Erythroblast (primary cell): ENCODE measurements around the gene FTSJ1.
A peak's percentile ranks its signal among the peaks of the same experiment; 100 is the strongest.

ENCODE experiments used
- DNase-seq, 2 experiments: peaks; one replicate each; lab custom pipeline; 2025; lab: John Stamatoyannopoulos, UW
- GATA1 ChIP-seq: IDR thresholded peaks from 2 replicates; pipeline ENCODE4 v1.6.1; 2011; ENCODE audit warnings: low read depth, mild to moderate bottlenecking, control low read depth, low read length, moderate library complexity
- POLR2A ChIP-seq: IDR thresholded peaks from 2 replicates; pipeline ENCODE4 v1.6.1; 2011; ENCODE audit warnings: mild to moderate bottlenecking, low read length

FTSJ1 gene

DNA sequence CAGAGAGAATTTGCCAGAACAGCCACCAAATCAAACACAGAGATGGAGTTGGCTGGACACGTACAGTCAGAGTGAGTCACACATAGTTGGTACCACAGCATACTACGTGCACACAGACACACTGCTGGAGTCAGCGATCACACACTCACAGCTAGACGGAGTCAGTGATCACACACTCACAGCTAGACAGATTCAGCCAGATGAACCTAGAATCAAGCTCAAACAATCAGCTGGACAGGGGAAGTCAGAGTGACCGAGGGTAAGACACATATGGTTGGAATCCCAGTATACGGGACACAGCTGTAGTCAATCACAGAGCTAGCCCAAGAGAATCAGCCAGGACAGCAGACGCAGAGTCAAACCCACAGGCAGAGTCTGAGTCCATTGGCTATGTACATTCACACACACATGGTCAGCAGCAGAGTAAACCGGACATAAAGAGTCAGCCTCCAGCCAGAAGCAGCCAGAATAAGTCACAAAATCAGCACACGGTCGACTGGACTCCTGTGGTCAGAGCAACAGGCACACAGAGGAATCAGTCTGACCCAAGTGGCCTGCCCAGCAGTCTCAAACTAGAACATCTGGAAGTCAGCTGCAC, 10.6 kb upstream of the FTSJ1 start:
- no peak for DNase-seq
- no peak for TF ChIP-seq GATA1
- no peak for TF ChIP-seq POLR2A

DNA sequence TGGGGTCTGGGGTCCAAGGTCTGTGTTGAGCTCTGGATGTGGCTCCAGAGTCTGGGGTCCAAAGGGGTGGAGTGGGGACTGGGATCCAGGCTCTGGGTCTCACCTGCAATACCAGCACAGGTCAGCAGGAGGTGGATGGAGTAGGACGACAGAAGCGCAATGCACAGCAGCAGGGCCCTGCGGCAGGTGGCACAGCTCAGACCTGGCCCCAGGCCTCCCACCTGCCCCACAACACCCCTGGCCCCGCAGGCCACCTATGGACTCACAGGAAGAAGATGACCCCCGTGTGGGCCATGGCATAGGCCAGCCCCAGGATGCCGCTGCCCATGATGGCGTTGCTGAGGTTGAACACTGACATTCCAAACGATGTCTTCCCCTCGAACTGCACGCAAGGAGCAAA, 9.3 kb upstream of the FTSJ1 start:
- TF ChIP-seq POLR2A (no peak), GATA1 (no peak)
- DNase-seq, result peak; percentile 18 to 43

DNA sequence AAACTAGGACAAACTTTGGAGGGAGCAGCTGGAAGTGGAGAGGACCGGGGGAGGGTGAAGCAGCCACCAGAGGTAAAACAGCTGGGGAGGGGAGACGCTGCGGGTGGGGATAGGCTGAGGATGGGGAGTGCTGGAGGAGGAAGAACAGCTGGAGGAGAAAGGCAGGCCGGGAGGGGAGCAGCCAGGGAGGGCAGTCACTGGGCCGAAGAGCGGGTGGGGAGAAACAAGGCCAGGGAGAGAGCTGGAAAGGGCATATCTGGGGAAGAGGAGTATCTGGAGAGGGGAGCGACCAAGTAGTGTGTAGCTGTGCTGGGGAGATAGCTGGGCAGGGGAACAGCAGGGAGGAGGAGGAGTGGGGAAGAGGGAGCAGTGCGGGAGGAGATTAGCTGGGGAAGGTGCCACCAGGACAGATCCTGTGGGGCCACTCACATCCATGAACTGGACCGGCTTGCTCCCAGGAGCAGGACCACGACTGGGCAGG, 8.7 kb upstream of the FTSJ1 start:
- peak; percentile 56 to 64 for DNase-seq
- TF ChIP-seq GATA1 (no peak), POLR2A (peak; percentile 31)

DNA sequence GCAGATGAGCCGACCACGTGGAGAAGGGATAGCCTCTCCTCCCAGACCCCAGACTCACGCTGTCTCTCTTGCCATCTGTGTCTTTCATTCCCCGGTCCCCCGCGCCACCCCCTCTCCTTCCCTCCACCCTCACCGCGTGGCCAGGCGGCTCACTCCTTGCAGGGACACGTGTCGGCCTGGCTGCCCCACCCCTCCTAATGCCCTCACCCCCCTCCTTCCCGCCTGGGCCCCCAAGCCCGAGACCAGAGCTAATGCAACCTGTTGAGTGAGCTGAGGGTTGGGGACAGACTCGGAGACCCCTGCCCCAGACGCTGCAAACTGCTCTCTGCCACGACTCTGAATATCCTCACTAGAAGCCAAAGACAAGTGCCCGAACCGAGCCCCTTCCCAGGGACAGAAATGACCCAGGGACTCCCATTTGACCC, 7.7 kb upstream of the FTSJ1 start:
- peak; percentile 73 to 75 for DNase-seq
- TF ChIP-seq GATA1 (no peak), POLR2A (no peak)

DNA sequence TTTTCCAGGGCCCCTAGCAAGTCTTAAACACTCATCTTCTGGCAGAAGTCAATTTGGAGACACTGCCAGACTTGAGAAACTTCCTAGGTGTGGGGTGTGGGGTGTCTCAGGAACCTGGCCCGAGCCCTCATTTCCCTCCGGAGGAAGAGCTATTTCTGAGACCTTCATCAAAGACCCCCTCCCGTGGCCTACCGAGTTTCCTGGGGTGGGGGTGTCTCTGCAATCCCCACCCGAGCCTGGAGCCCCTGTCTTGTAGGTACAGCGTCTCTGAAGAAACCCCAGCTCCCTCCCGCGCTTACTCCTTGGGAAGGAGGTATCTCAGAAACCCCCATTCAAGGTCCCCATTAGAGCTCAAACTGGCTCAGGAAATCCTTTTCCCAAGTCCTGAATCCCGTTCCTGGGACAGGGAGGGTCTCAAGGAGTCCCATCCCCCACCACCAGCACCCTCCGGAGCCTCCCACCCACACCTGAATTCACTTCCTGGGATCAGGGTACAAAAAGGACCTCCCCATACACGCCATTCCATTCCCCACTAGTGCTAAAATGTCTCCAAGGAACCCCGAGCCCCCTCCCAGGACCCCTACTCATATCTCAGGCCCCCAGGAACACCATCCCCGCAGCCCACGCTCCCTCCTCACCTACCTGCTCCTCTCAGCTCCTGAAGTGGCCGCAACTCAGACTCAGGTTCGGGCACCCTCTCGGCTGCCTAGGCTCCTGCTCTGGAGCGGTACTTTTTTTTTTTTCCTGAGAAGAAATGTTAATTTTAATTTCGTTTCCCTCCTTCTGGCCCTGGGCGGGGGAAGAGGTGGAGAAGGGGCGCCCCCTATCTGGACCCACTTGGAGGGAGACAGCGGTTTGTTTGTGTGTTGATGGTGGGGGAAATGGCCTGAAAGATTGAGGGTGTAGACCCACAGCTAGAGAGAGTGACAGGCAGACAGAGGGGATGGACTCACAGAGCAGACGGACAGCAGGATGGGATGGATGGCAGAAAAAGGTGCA, 7.0 kb upstream of the FTSJ1 start:
- TF ChIP-seq POLR2A, result no peak
- no peak for TF ChIP-seq GATA1
- peak; percentile 70 to 74 for DNase-seq

DNA sequence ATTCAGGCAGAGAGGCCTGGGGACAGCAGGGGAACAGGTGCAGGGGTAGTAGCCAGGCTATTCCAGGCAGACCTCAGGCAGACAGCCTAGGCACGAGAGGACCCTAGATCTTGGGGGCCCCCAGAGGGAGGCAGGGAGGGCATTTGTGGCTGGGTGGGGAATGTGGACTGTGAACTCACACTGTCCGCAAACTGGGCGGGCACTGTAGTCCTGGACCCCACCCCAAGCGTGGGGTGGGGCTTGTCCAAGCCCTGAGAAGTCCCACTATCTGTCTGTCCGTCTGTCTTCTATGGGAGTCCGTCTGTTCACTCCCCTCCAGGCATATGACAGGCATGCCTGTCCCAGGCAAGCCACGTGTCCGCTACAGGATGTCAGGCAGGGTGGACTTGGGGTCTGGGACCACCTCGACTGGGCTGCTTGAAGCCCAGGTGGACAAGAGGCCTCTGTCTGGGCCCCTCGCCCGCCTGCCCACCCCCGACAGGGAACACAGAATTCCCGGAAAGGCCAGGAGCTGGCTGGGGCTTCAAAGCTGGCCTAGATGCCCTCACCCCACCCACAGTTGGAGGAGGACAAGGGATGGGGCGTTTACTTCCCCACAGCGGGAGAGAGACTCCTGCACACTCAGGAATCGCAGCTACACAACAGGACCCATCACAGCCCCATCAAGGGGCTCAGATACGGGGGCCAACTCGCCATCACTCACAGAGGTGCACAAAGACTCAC, 5.7 kb upstream of the FTSJ1 start, which contains the start of gene SLC38A5:
TSS of gene SLC38A5 (minus strand) at position 151 of the 723 bp plus-strand sequence. CDS start 2,336 bp downstream, outside the sequence.
- TF ChIP-seq GATA1, result no peak
- TF ChIP-seq POLR2A, result peak; percentile 48
- DNase-seq, result peak; percentile 84 to 92

DNA sequence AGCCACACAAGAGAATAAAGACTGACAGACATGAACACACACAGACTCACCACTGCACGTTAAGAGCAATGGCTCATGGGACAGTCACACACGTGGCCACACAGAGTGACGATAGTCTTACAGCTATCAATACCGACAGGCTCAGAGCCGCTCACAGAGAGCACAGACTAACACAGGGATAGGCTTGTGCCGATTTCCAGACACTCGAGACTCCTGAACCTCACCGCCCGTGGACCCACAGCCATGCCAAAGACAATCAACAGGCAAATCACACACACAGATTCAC, 5.2 kb upstream of the FTSJ1 start:
- TF ChIP-seq GATA1 (no peak), POLR2A (no peak)
- DNase-seq, result peak; percentile 13 to 22

DNA sequence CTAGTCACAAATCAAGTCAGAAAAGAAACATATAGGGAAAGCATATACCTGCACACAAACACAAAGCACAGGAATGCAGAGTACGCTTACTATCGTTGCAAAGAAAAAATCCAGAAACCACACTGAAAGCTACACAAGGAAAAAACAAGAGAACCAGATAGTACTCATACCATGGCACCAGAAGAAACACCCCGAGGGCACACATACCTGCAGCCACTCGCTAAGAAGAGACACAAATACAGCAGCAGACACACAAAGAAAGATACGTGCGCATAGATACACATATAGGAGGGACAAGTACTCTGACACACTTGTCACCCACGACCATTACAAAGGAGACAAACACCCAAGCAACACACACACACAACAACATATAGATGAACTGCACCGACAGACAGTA, 4.5 kb upstream of the FTSJ1 start:
- DNase-seq, result no peak
- TF ChIP-seq GATA1 (no peak), POLR2A (no peak)

DNA sequence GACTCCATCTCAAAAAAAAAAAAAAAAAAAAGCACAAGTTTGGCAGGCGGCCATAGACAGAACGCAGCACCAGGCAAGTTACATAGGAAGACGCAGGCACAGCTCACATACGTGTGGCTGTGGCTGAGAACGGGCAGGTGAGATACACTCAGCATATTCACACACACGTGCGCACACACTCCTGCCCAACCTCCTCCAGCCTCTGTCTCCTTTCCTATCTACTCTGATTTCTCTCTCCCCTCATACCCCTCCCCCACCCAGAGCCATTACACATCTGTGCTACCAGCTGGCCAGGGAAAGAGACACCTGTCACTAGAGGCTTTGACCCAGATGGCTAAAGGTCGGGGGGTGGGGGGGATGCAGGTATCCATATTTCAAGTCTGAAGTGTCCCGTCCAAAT, 3.8 kb upstream of the FTSJ1 start:
- TF ChIP-seq GATA1, result no peak
- TF ChIP-seq POLR2A, result no peak
- no peak for DNase-seq

DNA sequence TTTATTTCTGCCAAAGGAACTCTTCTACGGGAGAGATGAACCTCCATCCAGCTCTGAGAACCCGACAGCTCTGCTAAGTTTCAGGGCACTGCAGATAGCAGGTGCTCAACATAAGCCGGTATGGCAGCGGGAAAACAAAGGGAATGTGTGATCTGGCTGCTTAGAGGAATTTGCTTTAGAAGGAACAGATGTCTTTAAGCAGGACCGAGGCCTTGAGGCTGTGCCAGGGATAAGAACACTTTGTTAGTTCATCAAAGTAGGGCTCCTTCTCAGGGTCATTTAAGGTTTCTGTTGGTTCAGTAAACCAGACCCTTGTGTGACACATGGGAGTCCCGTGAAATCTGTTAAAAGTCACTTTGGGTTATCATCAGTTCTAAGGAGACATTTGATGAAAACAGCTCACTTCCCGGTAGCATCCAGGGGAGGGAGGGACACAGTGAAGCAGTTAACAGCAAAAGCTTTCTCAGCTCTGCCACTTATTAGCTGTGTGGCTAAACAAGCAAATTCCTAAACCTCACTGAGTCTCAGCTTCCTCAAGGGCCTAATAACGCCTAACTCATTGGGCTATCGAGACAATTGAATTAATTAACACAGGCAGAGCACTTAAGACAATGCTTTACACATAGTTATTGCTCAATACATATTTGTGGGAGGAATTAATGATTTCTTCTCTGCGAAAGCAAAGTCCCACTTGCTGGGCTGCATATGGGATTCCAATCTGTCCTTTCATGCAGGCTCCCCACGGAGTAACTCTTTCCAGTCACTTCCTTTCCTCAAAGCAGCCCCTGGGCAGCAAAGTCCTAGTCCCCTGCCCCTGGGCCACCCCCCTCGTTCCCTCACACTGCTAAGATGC, 2.9 kb upstream of the FTSJ1 start:
- no peak for TF ChIP-seq POLR2A
- DNase-seq, result peak in 1 of 2 experiments; percentile 4

DNA sequence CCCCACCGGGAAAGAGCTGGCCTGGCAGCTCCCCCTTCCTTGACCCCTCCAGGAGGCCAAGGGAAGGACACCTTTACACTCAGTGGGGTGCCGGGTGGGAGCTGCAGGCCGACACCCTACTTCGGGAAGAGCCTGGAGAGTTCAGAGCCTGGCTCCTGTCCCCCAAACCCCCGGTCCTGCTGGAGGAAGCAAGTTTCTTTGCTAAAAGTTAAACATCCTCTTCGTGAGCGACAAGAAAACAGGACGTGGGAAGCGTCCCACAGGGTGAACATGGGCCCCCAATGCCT, 2.4 kb upstream of the FTSJ1 start:
- TF ChIP-seq GATA1 (no peak), POLR2A (no peak)
- DNase-seq, result no peak

DNA sequence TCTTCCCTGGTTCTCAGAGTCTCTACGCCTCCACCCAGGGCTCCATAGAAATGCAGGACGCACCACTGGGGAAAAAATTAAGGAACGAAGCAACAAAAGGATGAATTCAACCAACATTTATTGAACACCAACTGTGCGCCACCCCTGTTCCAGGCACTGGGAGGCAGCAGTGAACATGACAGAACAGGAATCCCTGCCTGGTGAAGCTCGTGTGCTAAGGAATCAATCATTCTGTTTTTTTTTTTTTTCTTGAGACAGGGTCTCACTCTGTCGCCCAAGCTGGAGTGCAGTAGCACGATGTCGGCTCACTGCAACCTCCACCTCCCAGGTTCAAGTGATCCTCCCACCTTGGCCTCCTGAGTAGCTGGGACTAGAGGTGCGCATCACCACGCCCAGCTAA, 1.9 kb upstream of the FTSJ1 start:
- DNase-seq, result peak; percentile 25 to 28
- TF ChIP-seq GATA1 (no peak), POLR2A (no peak)

DNA sequence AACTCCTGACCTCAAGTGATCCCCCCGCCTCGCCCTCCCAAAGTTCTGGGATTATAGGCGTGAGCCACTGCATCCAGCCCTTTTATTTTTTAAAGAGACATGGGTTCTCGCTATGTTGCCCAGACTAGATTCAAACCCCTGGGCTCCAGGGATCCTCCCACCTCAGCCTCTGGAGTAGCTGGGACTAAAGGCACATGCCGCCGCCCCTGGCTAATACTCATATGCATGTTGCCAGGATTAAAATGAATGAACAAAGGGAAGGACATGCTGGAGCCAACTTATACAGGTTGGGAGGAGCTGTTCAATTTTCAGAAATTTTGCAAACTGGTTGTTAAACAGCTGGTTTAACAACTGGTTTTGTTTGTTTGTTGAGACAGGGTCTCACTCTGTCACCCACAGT, 1.4 kb upstream of the FTSJ1 start:
- DNase-seq, result no peak

DNA sequence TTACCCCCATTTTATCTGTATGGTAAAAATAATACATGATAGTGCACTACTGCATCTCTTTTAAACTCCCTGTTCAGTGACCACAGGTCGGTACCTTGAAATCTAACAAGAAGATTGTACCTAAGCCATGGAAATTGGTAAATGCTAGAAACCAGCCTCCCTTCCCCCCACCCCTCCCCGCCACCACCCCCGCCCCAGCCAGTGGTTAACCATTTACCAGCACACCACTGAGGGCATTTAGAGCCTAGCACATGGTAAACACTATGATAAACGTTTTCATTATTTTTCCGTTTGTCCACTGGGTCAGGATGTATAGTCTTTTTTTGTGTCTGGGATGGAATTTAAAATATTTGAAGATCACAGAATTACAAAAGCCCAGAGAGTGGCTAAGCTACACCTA, 703 bp upstream of the FTSJ1 start:
- TF ChIP-seq GATA1, result no peak
- no peak for TF ChIP-seq POLR2A
- DNase-seq, result peak; percentile 39

More for the DNA sequence above, 1.4 kb upstream of the FTSJ1 start:
- TF ChIP-seq POLR2A (no peak), GATA1 (no peak)
